Glutamatergic neuron (in vitro differentiated cells): ENCODE data around the gene KL. TPM values are rescaled to one million over a fixed set of nuclear protein-coding genes. Genes with fewer than 3 reads are reported as not detected.

Experiments
- DNase-seq: peaks from one replicate; pipeline ENCODE4 v3.0.0; 2022
- H3K27ac Mint-ChIP-seq: one replicate; pipeline ENCODE4 v1.8.0; 2020; ENCODE audit warnings: mild to moderate bottlenecking, mixed read lengths, inconsistent platforms; ENCODE audit not compliant: unreplicated experiment
- H3K27me3 Mint-ChIP-seq: one replicate; pipeline ENCODE4 v1.8.0; 2020; ENCODE audit warnings: mild to moderate bottlenecking, moderate library complexity, mixed read lengths, inconsistent platforms; ENCODE audit not compliant: unreplicated experiment
- H3K36me3 Mint-ChIP-seq: one replicate; pipeline ENCODE4 v1.8.0; 2020; ENCODE audit warnings: mild to moderate bottlenecking, mixed read lengths, inconsistent platforms; ENCODE audit not compliant: unreplicated experiment
- H3K4me1 Mint-ChIP-seq: one replicate; pipeline ENCODE4 v1.8.0; 2020; ENCODE audit warnings: mild to moderate bottlenecking, low read depth, mixed read lengths, inconsistent platforms; ENCODE audit not compliant: unreplicated experiment
- H3K4me3 Mint-ChIP-seq: one replicate; pipeline ENCODE4 v1.8.0; 2020; ENCODE audit warnings: mild to moderate bottlenecking, mixed read lengths, inconsistent platforms; ENCODE audit not compliant: unreplicated experiment
- H3K9me3 Mint-ChIP-seq: one replicate; pipeline ENCODE4 v1.8.0; 2020; ENCODE audit warnings: mild to moderate bottlenecking, moderate library complexity, mixed read lengths, inconsistent platforms; ENCODE audit not compliant: unreplicated experiment
- CTCF ChIP-seq: fragments of 200-600 bp; sonication (generic); IDR thresholded peaks from one replicate; pipeline ENCODE4 v1.5.0; 2021; ENCODE audit not compliant: partially characterized antibody, unreplicated experiment
- total RNA-seq: library from RNA; stranded (reverse); fragmentation: NEBNext Ultra II Directional; extraction: Animal tissue kit (Norgen Biotek cat#: 25700); gene quantifications from one replicate; pipeline ENCODE4 v1.2.1, GENCODE V29; 2021; ENCODE audit not compliant: unreplicated experiment

The KL gene
- total RNA-seq, 1 donor from 2014 or later = not detected

- no peak overlapping the region for H3K27ac Mint-ChIP-seq
- no peak overlapping the region for H3K4me3 Mint-ChIP-seq
- no peaks in the 10 kb centered on the region for H3K4me1 Mint-ChIP-seq
- TF ChIP-seq CTCF = no peak
- peaks cover 20% of the 10 kb centered on the region for H3K36me3 Mint-ChIP-seq
- no peaks in the 10 kb centered on the region for H3K27me3 Mint-ChIP-seq
- H3K9me3 Mint-ChIP-seq = no peaks in the 10 kb centered on the region
- DNase-seq = no peak
Observed at GRCh38 chr13:33007950-33008349, 8.3 kb upstream of the KL start.

DNA sequence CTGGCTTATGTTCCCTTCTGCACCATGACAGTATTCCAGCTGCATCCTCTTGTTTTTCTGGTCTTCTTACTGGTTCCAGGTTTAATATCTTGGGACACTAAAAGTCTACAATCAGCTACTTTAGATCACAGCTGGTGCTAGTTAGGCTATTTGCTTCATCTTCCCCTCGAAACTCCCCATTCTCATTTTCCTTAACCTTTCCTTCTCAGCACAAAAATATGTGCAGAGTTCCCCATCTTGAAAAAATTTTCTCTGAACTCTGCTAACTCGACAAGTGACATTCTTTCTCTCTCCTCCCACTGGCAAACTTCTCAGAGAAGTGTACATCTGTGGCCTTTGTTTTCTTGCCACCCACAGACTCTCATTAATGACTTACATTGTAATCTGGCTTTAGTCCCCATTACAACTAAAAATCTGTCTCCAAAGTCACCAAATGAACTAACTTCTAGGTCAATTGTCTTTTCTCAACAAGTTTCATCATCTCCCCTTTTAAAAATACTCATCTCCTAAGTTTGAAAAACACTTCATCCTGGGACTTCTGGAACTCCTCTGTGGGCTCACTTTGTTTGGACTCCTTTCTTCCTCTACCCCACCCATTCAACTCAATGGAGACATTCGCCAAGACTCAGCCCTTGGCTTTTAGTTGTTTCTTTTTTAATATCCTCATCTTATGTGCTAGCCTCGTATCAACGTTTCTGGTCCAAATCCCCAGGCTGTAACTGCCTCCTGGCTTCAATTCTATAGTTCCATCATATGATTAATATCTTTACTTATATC is 7.1 kb upstream of the KL start:
- Mint-ChIP-seq H3K27ac (no peak overlapping the region), H3K9me3 (no peaks in the 10 kb centered on the region), H3K27me3 (no peaks in the 10 kb centered on the region), H3K4me1 (no peaks in the 10 kb centered on the region), H3K4me3 (no peak overlapping the region), H3K36me3 (peaks cover 20% of the 10 kb centered on the region)
- no peak for DNase-seq
- TF ChIP-seq CTCF = no peak

- DNase-seq = no peak
- H3K27ac Mint-ChIP-seq = no peak overlapping the region
- H3K27me3 Mint-ChIP-seq = peaks cover 11% of the 10 kb centered on the region
- no peak for TF ChIP-seq CTCF
- peaks cover 24% of the 10 kb centered on the region for H3K36me3 Mint-ChIP-seq
- no peak overlapping the region for H3K4me3 Mint-ChIP-seq
- no peaks in the 10 kb centered on the region for H3K4me1 Mint-ChIP-seq
- peaks cover 5% of the 10 kb centered on the region for H3K9me3 Mint-ChIP-seq
Observed at GRCh38 chr13:33011828-33012470, 4.3 kb upstream of the KL start.

GRCh38 chr13:33014291-33014690 is 1.9 kb upstream of the KL start:
- H3K9me3 Mint-ChIP-seq = peaks cover 5% of the 10 kb centered on the region
- no peak overlapping the region for H3K27ac Mint-ChIP-seq
- H3K36me3 Mint-ChIP-seq = peaks cover 7% of the 10 kb centered on the region
- DNase-seq = no peak
- H3K4me1 Mint-ChIP-seq = no peaks in the 10 kb centered on the region
- no peak overlapping the region for H3K4me3 Mint-ChIP-seq
- peaks cover 15% of the 10 kb centered on the region for H3K27me3 Mint-ChIP-seq
- TF ChIP-seq CTCF = no peak

DNA sequence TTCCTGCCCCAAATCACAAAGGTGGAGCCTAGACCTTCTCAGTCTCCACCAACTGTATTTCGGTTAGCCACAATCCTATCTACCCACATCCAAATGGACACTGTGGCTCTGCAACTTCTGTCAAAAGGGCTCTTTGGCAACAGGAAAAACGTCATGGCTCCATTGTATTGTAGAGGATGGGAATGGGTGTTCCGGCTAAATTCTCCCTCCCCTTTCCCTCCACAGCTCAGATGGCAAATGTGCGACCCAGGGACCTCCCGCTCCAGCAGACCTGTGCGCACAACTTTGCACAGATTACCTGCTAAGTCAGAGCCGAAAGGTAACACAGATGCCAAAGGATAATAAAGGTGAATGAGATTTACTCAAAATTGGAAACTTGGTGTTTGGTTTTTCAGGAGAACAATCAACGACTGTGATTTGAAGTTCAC is 968 bp upstream of the KL start:
- no peak for DNase-seq
- Mint-ChIP-seq H3K27me3 (peaks cover 15% of the 10 kb centered on the region), H3K9me3 (peaks cover 5% of the 10 kb centered on the region), H3K27ac (no peak overlapping the region), H3K4me1 (no peaks in the 10 kb centered on the region), H3K36me3 (peaks cover 6% of the 10 kb centered on the region), H3K4me3 (peak overlapping the region; percentile 82)
- TF ChIP-seq CTCF = no peak
